ENCODE results near the gene RIOK2.
A peak's percentile ranks its signal among the peaks of the same experiment; 100 is the strongest.
"Not testable (repeated sequence)": the region's sequence is repeated elsewhere in the genome, so short reads cannot be mapped to it uniquely, and the experiment has no call there.

The RIOK2 gene

DNA sequence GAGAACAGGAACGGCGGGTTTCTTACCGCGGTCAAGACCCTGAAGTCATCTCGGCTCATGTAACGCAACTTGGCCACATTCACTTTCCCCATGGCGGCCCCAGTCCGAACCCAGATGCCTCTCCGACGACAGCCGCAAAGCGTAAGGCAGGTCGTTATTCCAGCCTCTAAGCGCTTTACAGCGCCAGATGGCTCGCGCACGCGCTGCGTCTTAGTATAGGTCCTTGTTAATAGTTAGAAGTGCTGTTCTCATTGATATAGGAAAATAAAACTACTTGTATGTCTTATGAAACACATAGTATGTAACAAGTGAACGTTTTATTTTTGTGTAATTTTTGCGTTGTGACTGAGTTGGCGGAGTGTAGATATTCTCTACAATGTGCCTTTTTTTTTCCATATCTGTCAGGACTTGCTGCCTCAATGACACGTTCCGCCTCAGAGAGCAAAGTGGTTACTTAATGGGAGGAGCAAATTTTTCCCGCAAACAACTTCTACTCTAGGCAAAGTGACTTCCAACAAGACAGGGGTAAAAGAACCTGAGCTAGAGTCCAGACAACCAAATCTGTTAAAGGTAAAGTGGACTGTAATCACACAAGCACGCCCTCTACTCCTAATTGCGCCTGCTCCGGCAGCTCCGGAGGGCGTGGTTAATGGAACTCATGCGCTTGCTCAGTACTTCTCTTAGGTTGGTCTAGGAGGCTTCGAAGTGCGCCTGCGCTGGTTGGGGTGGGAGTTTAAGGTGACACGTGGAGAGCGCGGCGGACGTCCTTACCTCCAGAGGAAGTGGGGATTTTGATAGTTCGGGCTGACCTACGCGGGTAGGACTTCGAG is at the start of gene RIOK2:
TSS of gene RIOK2 (minus strand) at position 148 of the 830 bp plus-strand sequence. CDS start at position 92, 56 bp downstream.
- peak; percentile 88 for DNase-seq

- DNase-seq, result peak; percentile 13
Observed at GRCh38 chr5:97231025-97231636, 48.1 kb upstream of the RIOK2 start.

DNA sequence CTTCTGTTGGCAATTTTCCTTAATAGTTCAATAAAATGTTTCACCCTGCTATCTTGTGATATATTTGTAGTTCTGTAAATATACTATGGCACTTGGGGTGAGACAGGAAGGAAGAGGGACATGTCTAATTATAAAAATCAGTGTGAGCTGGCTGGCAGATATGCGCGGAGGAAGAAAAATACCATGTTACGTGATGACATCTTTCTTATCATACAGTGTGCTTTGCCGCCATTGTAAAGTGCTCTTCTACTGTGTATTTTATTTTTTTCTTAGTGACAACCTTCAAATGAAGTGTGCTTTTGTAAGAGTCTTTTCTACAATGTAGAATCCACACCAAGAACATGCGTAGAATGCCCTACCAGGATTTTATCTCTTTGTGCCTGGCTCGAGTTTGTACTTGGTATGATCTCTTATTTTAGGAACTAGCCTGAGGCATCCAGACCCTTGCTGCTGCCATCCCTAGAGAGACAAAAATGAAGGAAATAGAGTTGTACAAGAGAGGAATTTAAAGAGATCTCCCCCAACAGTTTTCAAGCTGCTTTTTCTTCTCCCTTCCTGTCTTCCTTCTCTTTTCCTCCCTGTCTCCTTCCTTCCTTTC is 46.7 kb upstream of the RIOK2 start:
- DNase-seq, result no peak

DNA sequence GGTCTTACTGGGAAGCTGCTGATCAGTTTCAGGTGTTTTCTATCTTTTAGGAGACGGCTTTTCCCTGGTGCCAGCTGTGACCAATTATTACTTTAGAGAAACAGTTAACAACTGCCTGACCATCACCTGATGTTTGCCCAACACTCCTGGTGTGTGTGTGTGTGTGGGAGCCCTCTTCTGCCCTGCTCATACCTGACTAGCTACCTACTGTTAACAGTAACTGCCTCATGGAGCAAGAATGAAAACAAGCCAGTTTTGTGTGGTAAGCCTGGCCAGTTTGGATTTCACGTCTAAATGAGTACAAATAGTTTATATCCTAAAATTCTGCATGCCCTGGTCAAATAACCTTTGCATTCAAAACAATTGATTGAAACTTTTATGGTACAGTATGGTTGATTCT is 46.1 kb upstream of the RIOK2 start:
- DNase-seq, result no peak

DNA sequence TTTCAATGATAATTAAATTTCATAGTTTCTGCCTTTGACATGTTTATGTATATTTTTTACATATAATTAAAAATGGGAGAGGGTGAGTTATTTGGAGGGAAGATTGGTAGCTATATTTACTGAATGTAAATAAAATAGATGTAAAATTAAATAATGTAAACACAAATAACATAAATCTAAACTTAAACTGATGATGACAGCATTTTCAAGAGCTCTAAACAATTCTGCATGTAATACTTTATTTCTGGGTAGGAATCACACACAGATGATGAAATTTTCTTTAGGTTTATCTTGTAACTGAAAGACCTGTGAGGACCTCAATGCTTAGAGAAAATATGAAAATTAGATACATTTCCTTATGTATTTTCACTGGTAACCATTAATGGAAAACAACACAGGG is 42.2 kb upstream of the RIOK2 start:
- no peak for DNase-seq

GRCh38 chr5:97224112-97224750 is 41.2 kb upstream of the RIOK2 start:
- no peak for DNase-seq

DNA sequence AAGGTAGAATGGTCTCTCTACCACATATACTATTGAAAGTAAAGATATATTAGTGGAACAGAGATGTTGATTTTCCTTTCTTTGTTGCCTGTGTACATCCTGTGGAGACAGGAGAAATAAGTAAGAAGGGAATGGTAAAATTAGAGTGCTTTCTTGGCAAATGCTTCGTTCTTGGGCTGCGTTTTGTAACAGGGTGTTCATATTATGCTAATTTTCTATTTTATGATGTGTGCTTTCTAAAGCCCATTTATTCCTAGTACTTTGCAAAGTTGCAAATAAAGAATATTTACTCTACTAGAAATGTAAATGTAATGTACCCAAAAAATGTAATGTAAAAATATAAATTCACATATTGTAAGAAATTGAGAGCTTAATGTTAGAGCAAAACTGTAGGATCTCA is 40.5 kb upstream of the RIOK2 start:
- no peak for DNase-seq

DNA sequence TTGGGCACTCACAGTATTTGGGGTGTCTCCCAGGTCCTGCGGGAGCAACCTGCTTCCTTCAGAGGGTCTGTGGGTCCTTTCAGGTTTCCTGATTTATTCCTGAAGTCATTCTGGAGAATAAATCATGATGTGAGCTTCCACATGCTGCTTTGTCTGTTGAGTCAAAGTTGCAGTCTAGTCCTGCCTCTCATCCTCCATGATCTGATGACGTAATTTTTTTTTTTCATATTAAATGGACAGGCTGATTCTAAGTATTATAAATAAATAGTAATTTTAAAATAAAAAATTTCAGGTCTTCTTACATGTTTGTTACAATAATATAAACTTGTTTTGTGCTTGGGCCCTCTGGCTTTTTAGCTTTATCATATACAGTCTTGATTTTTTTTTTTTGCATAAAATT is 26.3 kb upstream of the RIOK2 start:
- DNase-seq, result no peak

GRCh38 chr5:97208714-97209113 is 25.7 kb upstream of the RIOK2 start:
- no peak for DNase-seq

GRCh38 chr5:97208184-97208713 is 25.2 kb upstream of the RIOK2 start:
- DNase-seq, result no peak

GRCh38 chr5:97194366-97194765 is 11.3 kb upstream of the RIOK2 start:
- no peak for DNase-seq

GRCh38 chr5:97193355-97193688 is 10.3 kb upstream of the RIOK2 start:
- no peak for DNase-seq

DNA sequence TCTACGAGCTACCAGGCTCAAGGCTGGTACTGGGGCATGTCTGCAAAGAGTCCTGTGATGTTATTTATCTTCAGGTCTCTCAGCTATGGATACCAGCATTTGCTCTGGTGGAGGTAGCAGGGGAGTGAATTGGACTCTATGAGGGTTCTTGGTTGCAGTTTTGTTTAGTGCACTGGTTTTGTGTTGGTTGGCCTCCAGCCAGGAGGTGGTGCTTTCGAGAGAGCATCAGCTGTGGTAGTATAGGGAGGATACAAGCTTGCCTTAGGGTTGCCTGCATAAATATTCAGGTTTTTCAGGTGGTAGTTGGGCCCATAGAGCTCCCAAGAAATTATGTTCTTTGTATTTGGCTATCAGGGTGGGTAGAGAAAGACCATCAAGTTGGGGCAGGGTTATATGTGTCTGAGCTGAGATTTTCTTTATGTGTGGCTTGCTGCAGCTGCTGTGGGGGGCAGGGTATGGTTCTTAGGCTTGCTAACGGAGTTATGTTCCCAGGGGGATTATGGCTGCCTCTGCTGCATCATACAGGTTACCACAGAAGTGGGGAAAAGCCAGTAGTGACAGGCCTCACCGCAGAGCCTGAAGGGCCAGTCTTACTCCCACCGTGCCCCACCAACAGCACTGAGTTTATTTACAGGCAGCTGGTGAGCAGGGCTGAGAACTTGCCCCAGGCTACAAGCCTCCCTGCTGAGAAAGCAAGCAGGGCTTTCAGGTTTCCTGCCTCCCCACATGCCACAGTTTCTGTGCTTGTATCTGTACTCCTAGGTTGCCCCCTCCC is 9.7 kb upstream of the RIOK2 start:
- DNase-seq, result peak; percentile 36

DNA sequence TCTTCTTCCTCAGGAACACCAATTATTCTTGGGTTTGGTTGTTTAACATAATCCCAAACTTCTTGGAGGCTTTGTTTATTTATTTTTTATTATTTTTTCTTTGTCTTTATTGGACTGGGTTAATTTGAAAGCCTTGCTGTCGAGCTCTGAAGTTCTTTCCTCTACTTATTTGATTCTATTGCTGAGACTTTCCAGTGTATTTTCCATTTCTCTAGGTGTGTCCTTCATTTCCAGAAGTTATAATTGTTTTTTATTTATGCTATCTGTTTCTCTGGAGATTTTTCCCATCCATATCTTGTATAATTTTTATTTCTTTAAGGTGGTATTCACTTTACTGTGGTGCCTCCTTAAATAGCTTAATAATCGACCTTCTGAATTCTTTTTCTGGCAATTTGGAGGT is 8.8 kb upstream of the RIOK2 start:
- DNase-seq, result no peak

DNA sequence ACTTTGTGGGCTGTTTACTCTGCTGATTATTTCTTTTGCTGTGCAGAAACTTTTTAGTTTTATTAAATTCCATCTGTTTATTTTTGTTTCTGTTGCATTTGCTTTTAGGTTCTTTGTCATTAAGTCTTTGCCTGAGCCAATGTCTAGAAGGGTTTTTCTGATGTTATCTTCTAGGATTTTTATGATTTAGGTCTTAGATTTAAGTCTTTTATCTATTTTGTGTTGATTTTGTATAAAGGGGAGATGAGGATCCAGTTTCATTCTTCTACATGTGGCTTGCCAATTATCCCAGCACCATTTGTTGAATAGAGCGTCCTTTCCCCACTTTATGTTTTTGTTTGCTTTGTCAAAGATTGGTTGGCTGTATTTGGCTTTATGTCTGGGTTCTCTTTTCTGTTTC is 6.5 kb upstream of the RIOK2 start:
- not testable (repeated sequence) for DNase-seq

GRCh38 chr5:97183930-97184213 is 825 bp upstream of the RIOK2 start:
- DNase-seq, result no peak

DNA sequence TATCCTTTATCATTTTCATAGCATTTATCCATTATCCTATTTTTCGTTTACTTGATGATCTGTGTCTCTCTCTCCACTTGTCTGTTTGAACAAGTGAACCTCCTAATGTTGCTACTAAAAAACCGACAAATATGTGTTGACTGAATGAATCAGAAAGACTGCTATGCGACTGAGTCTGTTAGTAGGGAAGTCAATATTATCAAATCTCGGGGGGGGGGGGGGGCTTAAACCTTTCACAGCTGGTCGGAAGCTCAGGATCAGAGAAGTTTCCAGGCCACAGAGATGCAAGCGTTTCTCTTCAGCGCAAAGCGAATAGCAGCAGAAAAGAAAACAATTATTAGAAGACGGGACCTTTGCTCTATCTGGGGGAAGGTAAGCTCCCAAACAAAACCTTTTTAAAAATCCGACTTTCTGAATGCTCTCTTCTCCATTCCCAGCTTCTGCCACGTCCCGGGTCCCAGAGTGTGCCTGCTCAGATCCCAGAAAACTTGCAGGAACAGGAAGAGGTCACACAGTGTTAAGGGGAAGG is 412 bp downstream of the RIOK2 start:
- no peak for DNase-seq

- no peak for DNase-seq
Observed at GRCh38 chr5:97181856-97182545, 1.0 kb downstream of the RIOK2 start.

DNA sequence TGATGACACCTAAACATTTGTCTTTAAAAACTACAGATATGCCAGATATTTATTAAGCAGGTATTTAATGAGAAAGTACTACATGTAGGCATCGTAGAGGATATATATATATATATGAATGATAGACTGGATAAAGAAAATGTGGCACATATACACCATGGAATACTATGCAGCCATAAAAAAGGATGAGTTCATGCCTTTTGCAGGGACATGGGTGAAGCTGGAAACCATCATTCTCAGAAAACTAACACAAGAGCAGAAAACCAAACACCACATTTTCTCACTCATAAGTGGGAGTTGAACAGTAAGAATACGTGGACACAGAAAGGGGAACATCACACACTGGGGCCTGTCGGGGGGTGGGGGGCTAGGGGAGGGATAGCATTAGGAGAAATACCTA is 3.6 kb downstream of the RIOK2 start:
- DNase-seq, result not testable (repeated sequence)

DNA sequence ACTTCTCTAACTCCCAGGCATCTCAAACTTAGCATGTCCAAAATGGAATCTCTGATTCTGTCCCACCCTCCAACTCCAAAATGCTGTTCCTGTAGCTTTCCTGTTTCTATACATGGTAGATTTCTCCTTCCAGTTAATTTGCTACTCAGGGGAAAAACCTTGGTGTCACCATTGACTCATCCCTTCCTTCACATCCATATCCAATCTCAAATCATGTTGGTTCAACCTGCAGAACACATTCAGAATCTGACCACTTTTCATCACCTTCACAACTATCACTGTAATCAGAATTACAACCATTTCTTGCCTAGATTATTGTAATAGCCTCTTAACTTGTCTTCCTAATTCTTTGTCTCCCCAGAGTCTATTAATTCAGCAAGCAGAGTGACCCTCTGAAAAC is 10.8 kb downstream of the RIOK2 start:
- no peak for DNase-seq

- DNase-seq, result no peak
Observed at GRCh38 chr5:97171703-97172102, 11.3 kb downstream of the RIOK2 start.

DNA sequence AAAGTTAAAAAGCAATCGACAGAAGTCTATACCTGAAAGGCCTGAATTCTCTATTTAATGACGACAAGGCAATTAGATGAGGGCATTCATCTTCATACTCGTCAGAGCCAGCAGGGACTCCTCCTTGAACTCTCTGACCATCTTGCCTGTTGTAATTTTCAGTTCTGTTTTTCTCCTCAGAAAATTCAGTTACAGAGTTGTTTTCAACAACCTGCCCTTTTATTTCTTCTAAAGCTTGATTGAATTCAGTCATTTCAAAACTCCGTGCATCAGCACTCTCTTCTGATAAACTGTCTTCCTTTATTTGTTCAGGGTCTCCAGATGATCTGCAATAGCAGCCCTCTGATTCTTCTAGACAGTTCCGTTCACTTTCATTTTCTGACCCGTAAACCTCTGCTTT is 15.6 kb downstream of the RIOK2 start:
- DNase-seq, result no peak
